Thyroid gland (tissue), 4 donors: ENCODE results near the gene GALNT3.

ENCODE experiments used
- POLR2A ChIP-seq, 2 donors: fragments of 450-650 bp; IDR thresholded peaks; one replicate each; pipeline ENCODE4 v1.6.1; 2017; ENCODE audit warnings: antibody characterized with exemption in 2 of 2, mild to moderate bottlenecking in 2 of 2, moderate library complexity in 1 of 2
- TF ChIP-seq, protein P1 (sequence below), 6 experiments: fragments of 200-600 bp in 3 of 6; fragments of 450-650 bp in 3 of 6; sonication (generic) in 3 of 6; IDR thresholded peaks; one replicate each; pipeline ENCODE4 v1.5.1; 2016 to 2019; ENCODE audit warnings: antibody characterized with exemption in 6 of 6, mild to moderate bottlenecking in 2 of 6, inconsistent platforms in 1 of 6, moderate library complexity in 1 of 6

DNA sequence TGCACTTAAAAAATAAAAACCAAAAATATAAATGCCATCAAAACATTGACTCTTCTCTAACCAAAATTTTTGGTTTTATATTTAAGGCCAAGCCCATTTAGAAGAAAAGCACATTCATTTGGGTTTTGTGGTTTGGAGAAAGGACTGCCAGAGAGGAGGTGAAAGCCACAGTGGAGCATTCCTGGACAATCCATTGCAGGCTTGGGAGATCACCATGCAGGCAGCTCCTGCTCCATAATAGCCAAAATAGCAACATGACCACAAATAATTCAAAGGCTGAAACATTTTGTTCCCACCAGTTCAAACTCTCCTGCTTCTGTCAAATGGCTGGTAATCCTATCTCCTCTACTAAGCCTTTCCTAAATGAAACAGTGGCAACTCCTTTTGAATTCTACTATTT lies 73.5 kb downstream of the GALNT3 start:
- TF ChIP-seq POLR2A (IDR thresholded peaks at IDR 0.05), result no peak
- TF ChIP-seq, protein P1, sequence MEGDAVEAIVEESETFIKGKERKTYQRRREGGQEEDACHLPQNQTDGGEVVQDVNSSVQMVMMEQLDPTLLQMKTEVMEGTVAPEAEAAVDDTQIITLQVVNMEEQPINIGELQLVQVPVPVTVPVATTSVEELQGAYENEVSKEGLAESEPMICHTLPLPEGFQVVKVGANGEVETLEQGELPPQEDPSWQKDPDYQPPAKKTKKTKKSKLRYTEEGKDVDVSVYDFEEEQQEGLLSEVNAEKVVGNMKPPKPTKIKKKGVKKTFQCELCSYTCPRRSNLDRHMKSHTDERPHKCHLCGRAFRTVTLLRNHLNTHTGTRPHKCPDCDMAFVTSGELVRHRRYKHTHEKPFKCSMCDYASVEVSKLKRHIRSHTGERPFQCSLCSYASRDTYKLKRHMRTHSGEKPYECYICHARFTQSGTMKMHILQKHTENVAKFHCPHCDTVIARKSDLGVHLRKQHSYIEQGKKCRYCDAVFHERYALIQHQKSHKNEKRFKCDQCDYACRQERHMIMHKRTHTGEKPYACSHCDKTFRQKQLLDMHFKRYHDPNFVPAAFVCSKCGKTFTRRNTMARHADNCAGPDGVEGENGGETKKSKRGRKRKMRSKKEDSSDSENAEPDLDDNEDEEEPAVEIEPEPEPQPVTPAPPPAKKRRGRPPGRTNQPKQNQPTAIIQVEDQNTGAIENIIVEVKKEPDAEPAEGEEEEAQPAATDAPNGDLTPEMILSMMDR (IDR thresholded peaks at IDR 0.05), result no peak
